ENCODE data around the gene KAZN.

DNA sequence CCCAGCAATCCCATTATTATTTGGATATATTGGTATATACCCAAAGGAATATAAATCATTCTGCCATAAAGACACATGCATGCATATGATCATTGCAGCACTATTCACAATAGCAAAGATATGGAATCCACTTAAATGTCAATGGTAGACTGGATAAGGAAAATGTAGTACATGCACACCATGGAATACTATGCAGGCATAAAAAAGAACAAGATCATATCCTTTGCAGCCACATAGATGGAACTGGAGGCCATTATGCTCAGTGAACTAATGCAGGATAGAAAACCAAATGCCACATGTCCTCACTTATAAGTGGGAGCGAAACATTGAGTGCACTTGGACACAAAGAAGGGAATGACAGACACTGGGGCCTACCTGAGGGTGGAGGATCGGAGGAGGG is 24.6 kb downstream of the KAZN start:
- TF ChIP-seq, protein P1, sequence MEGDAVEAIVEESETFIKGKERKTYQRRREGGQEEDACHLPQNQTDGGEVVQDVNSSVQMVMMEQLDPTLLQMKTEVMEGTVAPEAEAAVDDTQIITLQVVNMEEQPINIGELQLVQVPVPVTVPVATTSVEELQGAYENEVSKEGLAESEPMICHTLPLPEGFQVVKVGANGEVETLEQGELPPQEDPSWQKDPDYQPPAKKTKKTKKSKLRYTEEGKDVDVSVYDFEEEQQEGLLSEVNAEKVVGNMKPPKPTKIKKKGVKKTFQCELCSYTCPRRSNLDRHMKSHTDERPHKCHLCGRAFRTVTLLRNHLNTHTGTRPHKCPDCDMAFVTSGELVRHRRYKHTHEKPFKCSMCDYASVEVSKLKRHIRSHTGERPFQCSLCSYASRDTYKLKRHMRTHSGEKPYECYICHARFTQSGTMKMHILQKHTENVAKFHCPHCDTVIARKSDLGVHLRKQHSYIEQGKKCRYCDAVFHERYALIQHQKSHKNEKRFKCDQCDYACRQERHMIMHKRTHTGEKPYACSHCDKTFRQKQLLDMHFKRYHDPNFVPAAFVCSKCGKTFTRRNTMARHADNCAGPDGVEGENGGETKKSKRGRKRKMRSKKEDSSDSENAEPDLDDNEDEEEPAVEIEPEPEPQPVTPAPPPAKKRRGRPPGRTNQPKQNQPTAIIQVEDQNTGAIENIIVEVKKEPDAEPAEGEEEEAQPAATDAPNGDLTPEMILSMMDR (IDR thresholded peaks at IDR 0.05), result no peak
- TF ChIP-seq POLR2A (IDR thresholded peaks at IDR 0.05) (no peak), EP300 (IDR thresholded peaks at IDR 0.05) (no peak)
